Tibial nerve (tissue), 4 donors: ENCODE results near the gene PODXL. TPM values are rescaled to one million over a fixed set of nuclear protein-coding genes. Genes with fewer than 3 reads are reported as not detected.
A peak's percentile ranks its signal among the peaks of the same experiment; 100 is the strongest.
"Not testable (repeated sequence)": the region's sequence is repeated elsewhere in the genome, so short reads cannot be mapped to it uniquely, and the experiment has no call there.

Source experiments
- DNase-seq, 2 donors: peaks; one replicate each; pipeline ENCODE4 v3.0.0-alpha.2; 2019; ENCODE audit warnings: low spot score in 2 of 2
- H3K27ac ChIP-seq, 4 donors: fragments of 200-600 bp; sonication (generic) in 3 of 4; one replicate each; pipeline ENCODE4 v1.5.1; 2017 to 2019; ENCODE audit warnings: mild to moderate bottlenecking in 1 of 4
- H3K27me3 ChIP-seq, 2 donors: fragments of 200-600 bp; sonication (generic) in 1 of 2; one replicate each; pipeline versions ENCODE4 v1.5.1 to v1.6.0; 2017 to 2019
- H3K36me3 ChIP-seq, 3 donors: fragments of 200-600 bp; sonication (generic); one replicate each; pipeline ENCODE4 v1.5.1; 2018 to 2019
- H3K4me1 ChIP-seq, 4 donors: fragments of 200-600 bp; sonication (generic) in 3 of 4; one replicate each; pipeline ENCODE4 v1.5.1; 2017 to 2019
- H3K4me3 ChIP-seq, 4 donors: fragments of 200-600 bp; sonication (generic) in 3 of 4; one replicate each; pipeline ENCODE4 v1.5.1; 2017 to 2019; ENCODE audit warnings: mild to moderate bottlenecking in 1 of 4, moderate library complexity in 1 of 4
- H3K9me3 ChIP-seq, 4 donors: fragments of 200-600 bp; sonication (generic) in 3 of 4; one replicate each; pipeline ENCODE4 v1.5.1; 2017 to 2019
- CTCF ChIP-seq, 5 experiments: fragments of 200-600 bp in 3 of 5; fragments of 450-650 bp in 2 of 5; sonication (generic) in 3 of 5; IDR thresholded peaks; one replicate each; pipeline ENCODE4 v1.5.1; 2016 to 2019; ENCODE audit warnings: antibody characterized with exemption in 5 of 5, mild to moderate bottlenecking in 3 of 5, moderate library complexity in 2 of 5
- EP300 ChIP-seq, 2 donors: sonication (generic); formaldehyde crosslinking; IDR thresholded peaks; one replicate each; pipeline ENCODE4 v1.6.1; 2017; ENCODE audit warnings: antibody characterized with exemption in 2 of 2, mild to moderate bottlenecking in 1 of 2
- POLR2A ChIP-seq, 2 donors: fragments of 450-650 bp; IDR thresholded peaks; one replicate each; pipeline ENCODE4 v1.6.1; 2017; ENCODE audit warnings: antibody characterized with exemption in 2 of 2, mild to moderate bottlenecking in 2 of 2, moderate library complexity in 2 of 2
- WGBS, 2 donors: methylation state at CpG; one replicate each; pipeline ENCODE4 v1.1.5; 2018; 5-methylcytosine and 5-hydroxymethylcytosine counted together
- total RNA-seq, 4 donors: library from RNA; depleted of rRNA; stranded (reverse); fragments of >200 nt; gene quantifications; one replicate each; pipeline ENCODE4 v1.1.0, GENCODE V29; 2016

Gene PODXL
- total RNA-seq, 4 donors from 2014 or later, result 12.1 to 40.8 (median 34.3) TPM

GRCh38 chr7:131467788-131468187, 88.6 kb downstream of the PODXL start:
- DNase-seq, result no peak
- 88 to 95% methylated on average over 5 of the region's 5 CpGs for WGBS, 2 donors
- Histone ChIP-seq H3K27me3 (no peaks in the 10 kb centered on the region), H3K4me1 (peaks cover 0 to 10% (median 1%) of the 10 kb centered on the region in 4 donors), H3K4me3 (no peak overlapping the region), H3K9me3 (no peaks in the 10 kb centered on the region), H3K27ac (peak overlapping the region in 1 of 4 donors; percentile 20), H3K36me3 (peaks cover 0 to 73% (median 0%) of the 10 kb centered on the region in 3 donors)
- TF ChIP-seq POLR2A (IDR thresholded peaks at IDR 0.05), result no peak
- no peak for TF ChIP-seq CTCF (IDR thresholded peaks at IDR 0.05)
- TF ChIP-seq EP300 (IDR thresholded peaks at IDR 0.05), result no peak

- no peak for DNase-seq
- H3K4me1 ChIP-seq, result peaks cover 0 to 9% (median under 1%) of the 10 kb centered on the region in 4 donors
- H3K4me3 ChIP-seq, result no peak overlapping the region
- no peak for TF ChIP-seq POLR2A (IDR thresholded peaks at IDR 0.05)
- no peak for TF ChIP-seq CTCF (IDR thresholded peaks at IDR 0.05)
- no peak for TF ChIP-seq EP300 (IDR thresholded peaks at IDR 0.05)
- H3K27me3 ChIP-seq, result no peaks in the 10 kb centered on the region
- H3K36me3 ChIP-seq, result peaks cover 0 to 78% (median 0%) of the 10 kb centered on the region in 3 donors
- no peak overlapping the region for H3K27ac ChIP-seq
- H3K9me3 ChIP-seq, result no peaks in the 10 kb centered on the region
- WGBS, 2 donors, result 89 to 90% methylated on average over 12 of the region's 12 CpGs
These were observed 89.6 kb downstream of the PODXL start for GRCh38 chr7:131466735-131467365.

- H3K4me3 ChIP-seq, H3K4me1 ChIP-seq, H3K27me3 ChIP-seq, H3K9me3 ChIP-seq, H3K27ac ChIP-seq, DNase-seq: not testable (repeated sequence)
- H3K36me3 ChIP-seq, result peaks cover 0 to 77% (median 0%) of the 10 kb centered on the region in 3 donors
These were observed 93.7 kb downstream of the PODXL start for GRCh38 chr7:131462715-131463114.

GRCh38 chr7:131462059-131462458, 94.4 kb downstream of the PODXL start:
- Histone ChIP-seq H3K36me3 (peaks cover 0 to 74% (median 0%) of the 10 kb centered on the region in 3 donors), H3K9me3 (no peaks in the 10 kb centered on the region), H3K4me1 (peaks cover 0 to 8% (median 0%) of the 10 kb centered on the region in 4 donors), H3K27me3 (no peaks in the 10 kb centered on the region), H3K27ac (no peak overlapping the region), H3K4me3 (no peak overlapping the region)
- 78 to 100% methylated on average over 3 of the region's 3 CpGs for WGBS, 2 donors
- DNase-seq, result no peak
- TF ChIP-seq POLR2A (IDR thresholded peaks at IDR 0.05) (no peak), CTCF (IDR thresholded peaks at IDR 0.05) (no peak), EP300 (IDR thresholded peaks at IDR 0.05) (no peak)

- H3K27ac ChIP-seq, result no peak overlapping the region
- H3K4me1 ChIP-seq, result peaks cover 0 to 17% (median 0%) of the 10 kb centered on the region in 4 donors
- peaks cover 0 to 50% (median 0%) of the 10 kb centered on the region in 3 donors for H3K36me3 ChIP-seq
- no peak for TF ChIP-seq EP300 (IDR thresholded peaks at IDR 0.05)
- TF ChIP-seq POLR2A (IDR thresholded peaks at IDR 0.05), result no peak
- TF ChIP-seq CTCF (IDR thresholded peaks at IDR 0.05), result no peak
- H3K9me3 ChIP-seq, result no peaks in the 10 kb centered on the region
- 94 to 97% methylated on average over 1 of the region's 1 CpG for WGBS, 2 donors
- DNase-seq, result no peak
- H3K27me3 ChIP-seq, result no peaks in the 10 kb centered on the region
- no peak overlapping the region for H3K4me3 ChIP-seq
These were observed 97.2 kb downstream of the PODXL start for GRCh38 chr7:131459256-131459655.
